IMR-90 (cell line): ENCODE measurements around the gene CTRL. TPM values are rescaled to one million over a fixed set of nuclear protein-coding genes. Genes with fewer than 3 reads are reported as not detected.

Experiments
- ATAC-seq: fragments of 200-7000 bp; cut with Tn5 transposase; 2 replicates; pipeline ENCODE4 v1.9.1; 2020; ENCODE audit warnings: low read depth, mild to moderate bottlenecking, moderate library complexity
- BruUV-seq: library from RNA; stranded (reverse); fragments of 400-500 nt; replicated peaks from 2 replicates; lab custom pipeline; 2021; lab: Mats Ljungman, UMichigan
- CTCF ChIA-PET: fragments of 300-600 bp; formaldehyde crosslinking; extraction: SDS; loops from one replicate; lab custom pipeline; 2021; ENCODE audit warnings: antibody characterized with exemption; lab: Yijun Ruan, JAX
- POLR2A ChIA-PET: fragments of 300-600 bp; sonication (Branson Sonifier 250); formaldehyde crosslinking; loops from one replicate; lab custom pipeline; 2022; ENCODE audit warnings: antibody characterized with exemption; ENCODE audit not compliant: unreplicated experiment; lab: Charles Lee
- DNase-seq: peaks from one replicate; pipeline ENCODE4 v3.0.0; 2013
- H2AFZ ChIP-seq: replicated peaks from 2 replicates; pipeline ENCODE3; 2013; ENCODE audit warnings: low read length, mild to moderate bottlenecking; ENCODE audit not compliant: poor library complexity
- H2AK5ac ChIP-seq: 2 replicates; pipeline ENCODE4 v1.6.1; 2013; ENCODE audit warnings: low read depth, low read length, inconsistent platforms
- H2AK9ac ChIP-seq: replicated peaks from 2 replicates; pipeline ENCODE3; 2013; ENCODE audit warnings: mild to moderate bottlenecking, low read depth, low read length, moderate library complexity; ENCODE audit not compliant: poor library complexity
- H2BK120ac ChIP-seq: 2 replicates; pipeline ENCODE4 v1.6.1; 2013; ENCODE audit warnings: low read depth, low read length, inconsistent platforms
- H2BK15ac ChIP-seq: 3 replicates; pipeline ENCODE4 v1.6.1; 2013; ENCODE audit warnings: low read depth, low read length, inconsistent platforms
- H2BK20ac ChIP-seq: 2 replicates; pipeline ENCODE4 v1.6.1; 2013; ENCODE audit warnings: low read depth, mild to moderate bottlenecking, inconsistent platforms, low read length, moderate library complexity
- H2BK5ac ChIP-seq: 2 replicates; pipeline ENCODE4 v1.6.1; 2013; ENCODE audit warnings: mild to moderate bottlenecking, low read depth, low read length, inconsistent platforms; ENCODE audit not compliant: poor library complexity, severe bottlenecking
- H3K14ac ChIP-seq: replicated peaks from 2 replicates; pipeline ENCODE4 v1.6.1; 2013; ENCODE audit warnings: low read depth, low read length, inconsistent platforms
- H3K18ac ChIP-seq: 2 replicates; pipeline ENCODE4 v1.6.1; 2013; ENCODE audit warnings: low read depth, low read length, control low read depth
- H3K23ac ChIP-seq: 2 replicates; pipeline ENCODE4 v1.6.1; 2013; ENCODE audit warnings: low read depth, low read length, inconsistent platforms
- H3K27ac ChIP-seq: 2 replicates; pipeline ENCODE4 v1.5.1; 2013; ENCODE audit warnings: mild to moderate bottlenecking, control low read depth, low read length; ENCODE audit not compliant: insufficient read depth
- H3K27me3 ChIP-seq: 2 replicates; pipeline ENCODE4 v1.6.1; 2013; ENCODE audit warnings: low read length; ENCODE audit not compliant: control insufficient read depth, insufficient read depth
- H3K36me3 ChIP-seq: 2 replicates; pipeline ENCODE4 v1.6.1; 2013; ENCODE audit warnings: low read length, mixed read lengths; ENCODE audit not compliant: control insufficient read depth, insufficient read depth
- H3K4ac ChIP-seq: 2 replicates; pipeline ENCODE4 v1.6.1; 2013; ENCODE audit warnings: low read depth, low read length, inconsistent platforms
- H3K4me1 ChIP-seq: 2 replicates; pipeline ENCODE4 v1.6.1; 2013; ENCODE audit warnings: low read length, mixed read lengths; ENCODE audit not compliant: control insufficient read depth, insufficient read depth
- H3K4me2 ChIP-seq: 2 replicates; pipeline ENCODE4 v1.6.1; 2013; ENCODE audit warnings: low read depth, mild to moderate bottlenecking, control low read depth, low read length, moderate library complexity
- H3K4me3 ChIP-seq: 2 replicates; pipeline ENCODE4 v1.5.1; 2013; ENCODE audit warnings: low read depth, mild to moderate bottlenecking, control low read depth, low read length, moderate library complexity; ENCODE audit not compliant: insufficient read depth
- H3K56ac ChIP-seq: 2 replicates; pipeline ENCODE4 v1.6.1; 2013; ENCODE audit warnings: low read length, inconsistent platforms; ENCODE audit not compliant: insufficient read depth; ENCODE audit errors: extremely low read depth
- H3K79me1 ChIP-seq, 2 experiments: 2 replicates each; pipeline ENCODE4 v1.6.1; 2013; ENCODE audit warnings: low read length in 2 of 2, inconsistent platforms in 1 of 2, low read depth in 1 of 2
- H3K9ac ChIP-seq: 2 replicates; pipeline ENCODE4 v1.6.1; 2013; ENCODE audit warnings: low read depth, low read length, control low read depth
- H3K9me1 ChIP-seq: 2 replicates; pipeline ENCODE4 v1.6.1; 2013; ENCODE audit warnings: low read length, inconsistent platforms; ENCODE audit not compliant: insufficient read depth
- H3K9me3 ChIP-seq: 2 replicates; pipeline ENCODE4 v1.6.1; 2013; ENCODE audit warnings: low read length; ENCODE audit not compliant: control insufficient read depth, insufficient read depth
- H4K20me1 ChIP-seq: 2 replicates; pipeline ENCODE4 v1.6.1; 2013; ENCODE audit warnings: low read length, inconsistent platforms; ENCODE audit not compliant: insufficient read depth
- H4K5ac ChIP-seq: 2 replicates; pipeline ENCODE4 v1.6.1; 2013; ENCODE audit warnings: mild to moderate bottlenecking, low read depth, low read length, control low read depth
- H4K8ac ChIP-seq, 2 experiments: 2 replicates each; pipeline ENCODE4 v1.6.1; 2013; ENCODE audit warnings: low read depth in 2 of 2, low read length in 2 of 2, control low read depth in 1 of 2, inconsistent platforms in 1 of 2
- H4K91ac ChIP-seq: 2 replicates; pipeline ENCODE4 v1.6.1; 2013; ENCODE audit warnings: low read depth, low read length, inconsistent platforms; ENCODE audit not compliant: insufficient read depth
- CEBPB ChIP-seq: IDR thresholded peaks from 2 replicates; pipeline ENCODE4 v1.6.1; 2012; ENCODE audit warnings: low read depth, low read length, improper control_type of control experiment
- CHD1 ChIP-seq: IDR thresholded peaks from 2 replicates; pipeline ENCODE4 v1.6.1; 2012; ENCODE audit warnings: low read depth, low read length, improper control_type of control experiment
- FOS ChIP-seq: fragments of 150-350 bp; IDR thresholded peaks from 2 replicates; pipeline ENCODE4 v1.6.1; 2016; ENCODE audit warnings: low read depth, low read length
- MAZ ChIP-seq: IDR thresholded peaks from 2 replicates; pipeline ENCODE4 v1.6.1; 2012; ENCODE audit warnings: low read depth, mild to moderate bottlenecking, low read length, improper control_type of control experiment, moderate library complexity, borderline replicate concordance
- NFE2L2 ChIP-seq: fragments of 150-350 bp; IDR thresholded peaks from 2 replicates; pipeline ENCODE4 v1.6.1; 2016; ENCODE audit warnings: low read depth, mild to moderate bottlenecking, low read length
- POLR2A ChIP-seq: IDR thresholded peaks from 2 replicates; pipeline ENCODE4 v1.6.1; 2012; ENCODE audit warnings: mild to moderate bottlenecking, low read depth, low read length
- RAD21 ChIP-seq: IDR thresholded peaks from 2 replicates; pipeline ENCODE4 v1.6.1; 2012; ENCODE audit warnings: low read length, improper control_type of control experiment
- RFX5 ChIP-seq: IDR thresholded peaks from 2 replicates; pipeline ENCODE4 v1.8.0; 2012; ENCODE audit warnings: low read depth, mild to moderate bottlenecking, low read length, moderate library complexity
- SMC3 ChIP-seq: fragments of 150-350 bp; IDR thresholded peaks from 2 replicates; pipeline ENCODE4 v1.6.1; 2016; ENCODE audit warnings: low read depth, mild to moderate bottlenecking, antibody characterized with exemption, low read length, moderate library complexity
- WGBS, 2 experiments: methylation state at CpG; one replicate each; pipeline versions ENCODE4 v1.1.5 to v1.1.7; 2013; ENCODE audit warnings: missing lambda C conversion rate in 2 of 2; ENCODE audit not compliant: insufficient read length in 1 of 2; ENCODE audit errors: extremely low coverage in 2 of 2; 5-methylcytosine and 5-hydroxymethylcytosine counted together
- dilution Hi-C: fragments of 300-500 bp; cut with HindIII; formaldehyde crosslinking; loops from one replicate; pipeline ENCODE4 v1.14.3; 2018; ENCODE audit warnings: low sequenced_read_pairs; ENCODE audit not compliant: unreplicated experiment
- in situ Hi-C: fragments of 300-500 bp; cut with MboI; formaldehyde crosslinking; loops from 3 replicates; pipeline ENCODE4 v1.14.3; 2019; ENCODE audit warnings: low sequenced_read_pairs, inconsistent platforms, mixed read lengths
- intact Hi-C: fragments of 100-400 bp; cut with micrococcal nuclease; formaldehyde crosslinking; loops from 2 replicates; pipeline ENCODE4 v1.10.0; 2022
- polyA plus RNA-seq, 3 experiments: library from polyadenylated mRNA; depleted of rRNA; stranded (reverse); fragments of >200 nt; gene quantifications; 2 replicates each; pipeline ENCODE4 v1.2.3, GENCODE V29; 2012; ENCODE audit warnings: low replicate concordance in 1 of 3
- total RNA-seq: library from RNA; depleted of rRNA; stranded (reverse); fragments of >200 nt; gene quantifications from 2 replicates; pipeline ENCODE4 v1.2.3, GENCODE V29; 2012
- TF ChIP-seq, protein P1 (sequence below): conservative IDR thresholded peaks from 2 replicates; pipeline ENCODE4 v1.5.1; 2012; ENCODE audit warnings: mild to moderate bottlenecking, low read depth, low read length, improper control_type of control experiment
- TF ChIP-seq, protein P2 (sequence below): fragments of 150-350 bp; IDR thresholded peaks from 2 replicates; pipeline ENCODE4 v1.6.1; 2016; ENCODE audit warnings: low read depth, mild to moderate bottlenecking, low read length, moderate library complexity, borderline replicate concordance

The CTRL gene
- total and polyA plus RNA-seq, 2 of the 4 experiments (the other 2 are of a cell fraction): 0.18 to 1.1 TPM

DNA sequence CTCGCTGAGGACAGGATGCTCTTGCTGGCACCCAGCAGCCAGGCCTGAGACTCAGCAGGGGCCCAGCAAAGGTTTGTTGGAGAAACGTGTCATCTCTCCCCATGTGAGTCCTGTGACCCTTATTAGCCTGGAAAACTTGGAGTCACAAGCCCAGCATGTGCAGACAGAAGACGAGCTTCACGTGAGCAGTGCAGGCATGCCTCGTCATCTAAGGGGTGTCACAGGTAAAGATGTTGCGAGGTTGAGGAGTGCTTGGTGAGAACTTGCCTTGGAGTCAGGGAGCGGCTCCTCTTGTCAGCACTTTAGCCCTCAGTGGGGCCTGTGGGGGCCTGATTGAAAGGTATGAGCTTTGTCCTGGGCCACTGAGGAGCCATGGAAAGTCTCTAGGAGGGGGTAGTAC, 2.1 kb upstream of the CTRL start:
- Histone ChIP-seq H2AK5ac (no peak overlapping the region), H3K14ac (no peak overlapping the region), H3K18ac (no peak overlapping the region), H4K91ac (no peak overlapping the region), H3K4me2 (no peak overlapping the region), H2AK9ac (no peak overlapping the region), H2BK20ac (no peak overlapping the region), H4K5ac (no peak overlapping the region), H4K20me1 (peaks cover 4% of the 10 kb centered on the region; the same call in 1 of the 2 replicates), H2BK5ac (no peak overlapping the region), H3K27ac (no peak overlapping the region), H3K23ac (no peak overlapping the region; the same call in 1 of the 2 replicates), H3K9ac (no peak overlapping the region), H2BK15ac (no peak overlapping the region), H3K4ac (no peak overlapping the region), H3K56ac (no peak overlapping the region), H4K8ac (no peak overlapping the region), H2AFZ (no peak overlapping the region), H3K27me3 (no peaks in the 10 kb centered on the region), H3K36me3 (peaks cover 15% of the 10 kb centered on the region), H3K4me3 (no peak overlapping the region), H3K4me1 (peaks cover 11% of the 10 kb centered on the region), H3K9me1 (peaks cover 12% of the 10 kb centered on the region), H3K9me3 (no peaks in the 10 kb centered on the region), H2BK120ac (no peak overlapping the region), H3K79me1 (peaks cover 9 to 35% of the 10 kb centered on the region in 2 experiments; a peak in 3 of 4 replicates)
- TF ChIP-seq, protein P1, sequence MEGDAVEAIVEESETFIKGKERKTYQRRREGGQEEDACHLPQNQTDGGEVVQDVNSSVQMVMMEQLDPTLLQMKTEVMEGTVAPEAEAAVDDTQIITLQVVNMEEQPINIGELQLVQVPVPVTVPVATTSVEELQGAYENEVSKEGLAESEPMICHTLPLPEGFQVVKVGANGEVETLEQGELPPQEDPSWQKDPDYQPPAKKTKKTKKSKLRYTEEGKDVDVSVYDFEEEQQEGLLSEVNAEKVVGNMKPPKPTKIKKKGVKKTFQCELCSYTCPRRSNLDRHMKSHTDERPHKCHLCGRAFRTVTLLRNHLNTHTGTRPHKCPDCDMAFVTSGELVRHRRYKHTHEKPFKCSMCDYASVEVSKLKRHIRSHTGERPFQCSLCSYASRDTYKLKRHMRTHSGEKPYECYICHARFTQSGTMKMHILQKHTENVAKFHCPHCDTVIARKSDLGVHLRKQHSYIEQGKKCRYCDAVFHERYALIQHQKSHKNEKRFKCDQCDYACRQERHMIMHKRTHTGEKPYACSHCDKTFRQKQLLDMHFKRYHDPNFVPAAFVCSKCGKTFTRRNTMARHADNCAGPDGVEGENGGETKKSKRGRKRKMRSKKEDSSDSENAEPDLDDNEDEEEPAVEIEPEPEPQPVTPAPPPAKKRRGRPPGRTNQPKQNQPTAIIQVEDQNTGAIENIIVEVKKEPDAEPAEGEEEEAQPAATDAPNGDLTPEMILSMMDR: no peak
- TF ChIP-seq CHD1 (no peak), NFE2L2 (no peak), MAZ (no peak), SMC3 (no peak), POLR2A (no peak), CEBPB (no peak), FOS (no peak), RFX5 (no peak), RAD21 (no peak)
- TF ChIP-seq, protein P2, sequence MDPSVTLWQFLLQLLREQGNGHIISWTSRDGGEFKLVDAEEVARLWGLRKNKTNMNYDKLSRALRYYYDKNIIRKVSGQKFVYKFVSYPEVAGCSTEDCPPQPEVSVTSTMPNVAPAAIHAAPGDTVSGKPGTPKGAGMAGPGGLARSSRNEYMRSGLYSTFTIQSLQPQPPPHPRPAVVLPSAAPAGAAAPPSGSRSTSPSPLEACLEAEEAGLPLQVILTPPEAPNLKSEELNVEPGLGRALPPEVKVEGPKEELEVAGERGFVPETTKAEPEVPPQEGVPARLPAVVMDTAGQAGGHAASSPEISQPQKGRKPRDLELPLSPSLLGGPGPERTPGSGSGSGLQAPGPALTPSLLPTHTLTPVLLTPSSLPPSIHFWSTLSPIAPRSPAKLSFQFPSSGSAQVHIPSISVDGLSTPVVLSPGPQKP: no peak
- in situ Hi-C loops (loop anchor here (25.0 kb wide), 1 partner anchor 397 kb away; the partner anchor contains the start of gene RIPOR1), dilution Hi-C loops (no loop called here), intact Hi-C loops (no loop called here)
- no TSS peak for BruUV-seq
- DNase-seq (no peak), ATAC-seq (no peak)
- CTCF ChIA-PET: interaction anchor here (0.6 kb wide), 1 partner anchor 213 kb away, joined by 3 read pairs; no protein-coding TSS in a partner anchor
- POLR2A ChIA-PET: no interaction called here
- WGBS, 2 experiments: 79% methylated on average over 4 of the region's 7 CpGs; no CpG with 5 or more reads in 1 of the 2 experiments
